SU-DHL-6 (cell line): ENCODE data around the gene ATP5F1D.

ENCODE experiments used
- H2AFZ ChIP-seq: fragments of 200-600 bp; sonication (generic); 2 replicates; pipeline ENCODE4 v1.6.1; 2014; ENCODE audit warnings: low read depth, mild to moderate bottlenecking, moderate library complexity, mixed read lengths, antibody characterized with exemption, low read length; ENCODE audit not compliant: severe bottlenecking
- H3F3A ChIP-seq: fragments of 200-600 bp; shearing (Covaris generic); 2 replicates; pipeline ENCODE4 v1.6.0; 2016; ENCODE audit warnings: antibody characterized with exemption, mild to moderate bottlenecking; ENCODE audit not compliant: insufficient read depth
- H3K27ac ChIP-seq: fragments of 200-600 bp; sonication (generic); 2 replicates; pipeline ENCODE4 v1.5.1; 2016; ENCODE audit warnings: low read depth, mild to moderate bottlenecking, low read length, moderate library complexity, mixed read lengths
- H3K27me3 ChIP-seq: fragments of 200-600 bp; sonication (generic), shearing (Covaris generic); 2 replicates; pipeline ENCODE4 v1.6.0; 2014; ENCODE audit warnings: mild to moderate bottlenecking, low read length
- H3K36me3 ChIP-seq: fragments of 200-600 bp; sonication (generic); 2 replicates; pipeline ENCODE4 v1.6.1; 2014; ENCODE audit warnings: mild to moderate bottlenecking, low read length, mixed read lengths
- H3K4me2 ChIP-seq: fragments of 300-600, 200-600 bp; shearing (Covaris generic), sonication (generic); 2 replicates; pipeline ENCODE4 v1.6.0; 2014; ENCODE audit warnings: low read length, low read depth, mild to moderate bottlenecking; ENCODE audit not compliant: poor library complexity, severe bottlenecking
- H3K4me3 ChIP-seq: fragments of 200-600 bp; sonication (generic); 2 replicates; pipeline ENCODE4 v1.5.1; 2014; ENCODE audit warnings: antibody characterized with exemption, low read length, mild to moderate bottlenecking, mixed read lengths; ENCODE audit not compliant: insufficient read depth, poor library complexity, severe bottlenecking
- H3K79me2 ChIP-seq: fragments of 200-600 bp; sonication (generic); 2 replicates; pipeline ENCODE4 v1.6.1; 2014; ENCODE audit warnings: mild to moderate bottlenecking, low read length, moderate library complexity; ENCODE audit not compliant: insufficient read depth
- H3K9ac ChIP-seq: fragments of 200-600 bp; sonication (generic); 2 replicates; pipeline ENCODE4 v1.7.0; 2014; ENCODE audit warnings: mild to moderate bottlenecking, low read length
- H3K9me2 ChIP-seq: fragments of 200-600 bp; sonication (generic); replicated peaks from 2 replicates; pipeline ENCODE4 v1.6.1; 2014; ENCODE audit warnings: low read length; ENCODE audit not compliant: insufficient read depth
- H3K9me3 ChIP-seq: fragments of 200-600 bp; sonication (generic); 2 replicates; pipeline ENCODE4 v1.6.1; 2014; ENCODE audit warnings: low read length, mixed read lengths; ENCODE audit not compliant: insufficient read depth
- H4K20me1 ChIP-seq: fragments of 200-600 bp; sonication (generic); 2 replicates; pipeline ENCODE4 v1.6.1; 2014; ENCODE audit warnings: low read depth, mild to moderate bottlenecking, antibody characterized with exemption, low read length, moderate library complexity, mixed read lengths
- EZH2phosphoT487 ChIP-seq: fragments of 200-600 bp; sonication (generic), shearing (Covaris generic); conservative IDR thresholded peaks from 2 replicates; pipeline ENCODE4 v1.6.1; 2018; ENCODE audit warnings: mild to moderate bottlenecking, antibody characterized with exemption, low read length, moderate library complexity, mixed read lengths
- TF ChIP-seq, protein P1 (sequence below): fragments of 200-600 bp; sonication (generic); IDR thresholded peaks from one replicate; pipeline ENCODE4 v1.5.1; 2017; ENCODE audit warnings: antibody characterized with exemption, mild to moderate bottlenecking, low read length, moderate library complexity; ENCODE audit not compliant: insufficient read depth, poor library complexity, severe bottlenecking

The ATP5F1D gene

DNA sequence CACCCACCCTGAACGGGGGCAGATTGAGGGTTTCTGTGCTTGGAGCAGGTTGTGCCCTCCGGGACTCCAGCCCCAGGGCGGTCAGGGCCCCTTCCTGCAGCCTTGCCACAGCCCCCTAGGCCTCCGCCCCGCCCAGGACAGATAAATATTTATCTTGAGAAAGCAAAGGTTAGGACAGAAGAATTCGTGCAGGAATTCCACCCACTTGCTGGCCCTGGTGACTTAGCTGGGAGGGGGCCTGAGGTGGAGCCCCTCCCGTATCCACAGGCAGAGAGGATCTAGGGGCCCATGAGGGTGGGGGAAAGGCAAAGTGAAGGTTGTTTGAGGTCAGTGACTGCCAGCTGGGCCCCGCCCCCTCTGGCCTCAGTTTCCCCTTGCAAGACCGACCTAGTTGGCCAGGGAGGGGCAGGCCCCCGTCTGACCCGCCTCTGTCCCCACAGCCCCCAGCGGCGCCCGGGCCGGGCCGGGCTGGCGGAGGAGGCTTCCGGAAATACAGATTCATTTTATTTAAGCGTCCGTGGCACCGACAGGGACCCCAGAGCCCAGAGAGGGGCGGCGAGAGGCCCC, 12.0 kb downstream of the ATP5F1D start:
- no peaks in the 10 kb centered on the region for H3K36me3 ChIP-seq
- H3K9me2 ChIP-seq = no peaks in the 10 kb centered on the region
- peaks cover 26% of the 10 kb centered on the region for H3F3A ChIP-seq
- H3K4me2 ChIP-seq = no peak overlapping the region
- H2AFZ ChIP-seq = no peak overlapping the region
- no peaks in the 10 kb centered on the region for H4K20me1 ChIP-seq
- peaks cover 27% of the 10 kb centered on the region for H3K79me2 ChIP-seq
- H3K4me3 ChIP-seq = no peak overlapping the region
- no peak for TF ChIP-seq EZH2phosphoT487
- TF ChIP-seq, protein P1, sequence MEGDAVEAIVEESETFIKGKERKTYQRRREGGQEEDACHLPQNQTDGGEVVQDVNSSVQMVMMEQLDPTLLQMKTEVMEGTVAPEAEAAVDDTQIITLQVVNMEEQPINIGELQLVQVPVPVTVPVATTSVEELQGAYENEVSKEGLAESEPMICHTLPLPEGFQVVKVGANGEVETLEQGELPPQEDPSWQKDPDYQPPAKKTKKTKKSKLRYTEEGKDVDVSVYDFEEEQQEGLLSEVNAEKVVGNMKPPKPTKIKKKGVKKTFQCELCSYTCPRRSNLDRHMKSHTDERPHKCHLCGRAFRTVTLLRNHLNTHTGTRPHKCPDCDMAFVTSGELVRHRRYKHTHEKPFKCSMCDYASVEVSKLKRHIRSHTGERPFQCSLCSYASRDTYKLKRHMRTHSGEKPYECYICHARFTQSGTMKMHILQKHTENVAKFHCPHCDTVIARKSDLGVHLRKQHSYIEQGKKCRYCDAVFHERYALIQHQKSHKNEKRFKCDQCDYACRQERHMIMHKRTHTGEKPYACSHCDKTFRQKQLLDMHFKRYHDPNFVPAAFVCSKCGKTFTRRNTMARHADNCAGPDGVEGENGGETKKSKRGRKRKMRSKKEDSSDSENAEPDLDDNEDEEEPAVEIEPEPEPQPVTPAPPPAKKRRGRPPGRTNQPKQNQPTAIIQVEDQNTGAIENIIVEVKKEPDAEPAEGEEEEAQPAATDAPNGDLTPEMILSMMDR = no peak
- peak overlapping the region; percentile 15; the same call in 1 of the 2 replicates for H3K9ac ChIP-seq
- no peaks in the 10 kb centered on the region for H3K27me3 ChIP-seq
- no peaks in the 10 kb centered on the region for H3K9me3 ChIP-seq
- H3K27ac ChIP-seq = peak overlapping the region; percentile 92

GRCh38 chr19:1254081-1254527, 12.6 kb downstream of the ATP5F1D start:
- H4K20me1 ChIP-seq = no peaks in the 10 kb centered on the region
- no peak overlapping the region for H2AFZ ChIP-seq
- H3F3A ChIP-seq = peaks cover 31% of the 10 kb centered on the region
- H3K9me3 ChIP-seq = no peaks in the 10 kb centered on the region
- H3K9me2 ChIP-seq = no peaks in the 10 kb centered on the region
- no peak overlapping the region for H3K27ac ChIP-seq
- H3K27me3 ChIP-seq = no peaks in the 10 kb centered on the region
- no peak overlapping the region for H3K9ac ChIP-seq
- peaks cover 27% of the 10 kb centered on the region for H3K79me2 ChIP-seq
- TF ChIP-seq EZH2phosphoT487 = no peak
- TF ChIP-seq, protein P1 = no peak
- no peaks in the 10 kb centered on the region for H3K36me3 ChIP-seq
- no peak overlapping the region for H3K4me3 ChIP-seq
- no peak overlapping the region for H3K4me2 ChIP-seq

DNA sequence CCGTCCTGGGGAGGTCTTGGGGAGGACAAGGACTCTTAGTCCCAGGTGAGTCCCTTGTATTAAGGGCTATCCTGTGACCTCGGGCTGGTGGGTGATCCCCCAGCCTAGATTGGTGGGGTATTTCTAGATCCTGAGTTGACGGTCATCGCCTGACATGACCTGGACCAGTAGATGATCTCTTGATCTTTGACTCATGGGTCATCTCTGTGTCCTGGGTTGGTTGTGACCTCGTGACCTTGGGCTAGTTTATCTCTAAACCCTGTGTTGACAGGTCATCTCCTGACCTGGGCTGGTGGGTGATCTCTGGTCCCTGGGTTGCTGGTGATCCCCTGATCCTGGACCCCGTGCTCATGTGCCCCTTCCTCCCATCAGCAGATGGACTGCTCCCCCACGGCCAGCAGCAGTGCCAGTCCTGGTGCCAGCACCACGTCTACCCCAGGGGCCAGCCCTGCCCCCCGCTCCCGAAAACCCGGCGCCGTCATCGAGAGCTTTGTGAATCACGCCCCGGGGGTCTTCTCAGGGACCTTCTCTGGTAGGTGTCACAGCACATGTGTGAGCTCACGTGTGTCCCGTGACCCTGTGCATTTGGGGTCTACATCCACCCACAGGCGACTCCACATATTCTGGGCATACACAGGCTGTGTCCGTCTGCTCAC, 13.1 kb downstream of the ATP5F1D start:
- H4K20me1 ChIP-seq = no peaks in the 10 kb centered on the region
- no peaks in the 10 kb centered on the region for H3K36me3 ChIP-seq
- H2AFZ ChIP-seq = no peak overlapping the region
- H3K27ac ChIP-seq = no peak overlapping the region
- H3K9me3 ChIP-seq = no peaks in the 10 kb centered on the region
- no peaks in the 10 kb centered on the region for H3K27me3 ChIP-seq
- H3K4me2 ChIP-seq = no peak overlapping the region
- H3K9ac ChIP-seq = no peak overlapping the region
- TF ChIP-seq, protein P1 = no peak
- TF ChIP-seq EZH2phosphoT487 = no peak
- H3K4me3 ChIP-seq = no peak overlapping the region
- H3K79me2 ChIP-seq = peaks cover 27% of the 10 kb centered on the region
- H3K9me2 ChIP-seq = no peaks in the 10 kb centered on the region
- peaks cover 35% of the 10 kb centered on the region for H3F3A ChIP-seq
